ENCODE measurements around the gene KLHL35.

KLHL35 gene

GRCh38 chr11:75468534-75469340 is 35.7 kb upstream of the KLHL35 start:
- DNase-seq = no peak

- no peak for DNase-seq
Measured at GRCh38 chr11:75467881-75468280, 34.9 kb upstream of the KLHL35 start.

DNA sequence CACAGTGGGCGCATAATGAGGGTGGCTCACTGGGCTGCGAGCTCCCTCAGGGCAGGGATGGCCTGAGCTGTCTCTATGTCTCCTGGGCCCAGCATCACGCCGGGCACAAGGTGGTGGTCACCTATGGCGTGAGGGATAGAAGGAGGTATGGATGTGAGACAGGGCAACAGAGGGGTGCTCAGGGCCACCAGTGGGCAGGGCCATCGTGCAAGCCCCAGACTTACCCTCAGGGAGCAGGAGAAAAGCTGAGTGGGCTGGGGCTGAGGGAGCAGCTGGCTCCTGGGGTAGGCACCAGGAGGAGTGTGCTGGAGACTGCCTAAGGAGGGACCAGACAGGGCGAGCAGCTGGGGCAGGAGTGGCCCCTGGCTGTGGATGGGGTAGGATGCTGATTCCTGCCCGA is 34.3 kb upstream of the KLHL35 start:
- DNase-seq = no peak

DNA sequence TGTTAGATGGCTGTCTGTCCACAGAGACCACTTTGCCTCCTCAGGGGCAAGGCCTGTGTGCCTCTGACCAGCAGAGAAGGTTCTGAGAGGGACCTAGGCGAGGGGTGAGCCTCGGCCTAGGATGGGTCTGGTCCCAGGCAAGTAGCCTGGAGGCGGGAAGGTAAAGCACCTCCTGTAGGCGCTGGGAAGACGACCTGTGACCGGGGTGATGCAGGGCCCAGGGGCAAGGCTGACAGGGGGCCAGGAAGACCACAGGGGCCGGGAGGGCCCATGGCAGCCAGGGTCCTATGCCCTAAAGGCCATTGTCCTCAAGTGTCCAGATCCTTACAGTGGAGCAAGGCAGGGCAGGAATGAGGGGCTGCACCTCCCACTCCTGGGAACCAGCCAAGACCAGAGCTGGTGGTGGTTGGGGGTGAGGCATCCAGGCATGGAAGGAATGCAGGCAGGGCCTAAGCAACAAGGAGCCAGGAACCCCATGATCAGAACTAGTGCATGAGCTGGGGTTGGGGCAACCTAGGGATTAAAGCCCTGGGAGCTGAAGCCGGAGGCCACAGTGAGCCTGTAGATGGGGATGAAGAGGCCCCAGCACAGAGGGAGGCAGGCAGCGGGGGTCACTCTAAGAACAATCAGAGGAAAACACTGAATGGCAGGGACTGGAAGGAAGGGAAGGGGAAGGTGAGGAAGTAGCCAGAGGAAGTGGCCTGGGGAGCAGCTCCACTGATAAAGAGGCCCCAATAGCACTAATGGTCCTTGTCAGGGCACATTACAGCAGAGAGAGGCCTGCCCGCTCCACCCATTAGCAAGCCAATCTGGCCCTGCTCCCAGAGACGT is 32.9 kb upstream of the KLHL35 start:
- no peak for DNase-seq

- no peak for DNase-seq
Measured at GRCh38 chr11:75463106-75463774, 30.2 kb upstream of the KLHL35 start.

GRCh38 chr11:75462117-75462653 is 29.2 kb upstream of the KLHL35 start:
- DNase-seq = no peak

- DNase-seq = no peak
Measured at GRCh38 chr11:75461151-75461550, 28.1 kb upstream of the KLHL35 start.

GRCh38 chr11:75456596-75457183 is 23.7 kb upstream of the KLHL35 start:
- DNase-seq = no peak

DNA sequence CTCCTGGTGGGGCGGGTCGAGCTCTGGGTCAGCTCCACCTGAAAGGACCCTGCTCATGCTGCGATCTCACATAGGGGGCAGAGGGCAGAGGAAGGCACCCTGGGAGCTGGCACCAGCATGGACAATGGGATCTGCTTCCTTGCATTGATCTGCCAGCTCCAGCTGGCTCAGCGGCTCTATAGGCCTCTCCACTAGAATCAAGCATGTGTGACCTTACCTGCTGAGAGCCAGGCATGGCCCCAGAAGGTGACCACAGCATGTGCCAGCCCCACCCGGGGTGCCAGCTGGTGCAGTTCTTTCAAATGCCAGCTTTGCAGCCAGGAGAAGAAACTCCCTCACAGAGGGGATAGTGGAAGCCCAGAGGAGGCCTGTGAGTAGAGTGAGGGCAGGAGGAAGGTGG is 22.0 kb upstream of the KLHL35 start:
- DNase-seq = no peak

DNA sequence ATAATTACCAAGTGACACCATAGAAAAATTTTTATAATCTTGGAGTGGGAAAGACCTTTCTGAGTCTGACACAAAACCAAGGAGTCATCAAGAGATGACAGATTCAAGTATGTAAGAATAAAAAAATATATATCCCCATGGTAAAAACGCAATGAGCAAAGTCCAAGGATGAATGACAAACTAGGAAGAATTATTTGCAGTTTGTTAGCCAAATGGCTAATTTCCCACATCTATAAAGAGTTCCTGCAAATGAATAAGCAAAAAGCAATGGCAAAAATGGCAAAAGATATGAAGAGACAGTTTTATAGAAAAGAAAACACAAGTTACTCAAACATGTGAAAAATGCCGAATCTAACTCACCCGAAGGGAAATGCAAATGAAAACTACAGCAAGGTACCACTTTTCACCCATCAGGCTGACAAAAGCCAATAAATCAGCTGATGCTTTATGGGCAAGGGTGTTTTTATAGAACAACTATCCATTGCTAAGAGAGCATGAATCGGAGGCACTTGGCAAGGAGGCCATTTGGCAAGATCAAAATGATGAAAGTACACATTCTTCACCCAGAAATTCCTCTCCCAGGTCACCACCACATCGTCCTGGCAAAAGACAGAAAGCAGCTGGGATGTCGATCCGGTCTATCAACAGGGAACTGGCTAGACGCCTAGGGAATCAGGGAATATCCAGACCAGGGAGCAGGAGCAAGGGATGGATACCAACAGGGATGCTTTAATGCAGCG is 21.1 kb upstream of the KLHL35 start:
- DNase-seq = no peak

- no peak for DNase-seq
Measured at GRCh38 chr11:75450826-75451821, 18.1 kb upstream of the KLHL35 start.

DNA sequence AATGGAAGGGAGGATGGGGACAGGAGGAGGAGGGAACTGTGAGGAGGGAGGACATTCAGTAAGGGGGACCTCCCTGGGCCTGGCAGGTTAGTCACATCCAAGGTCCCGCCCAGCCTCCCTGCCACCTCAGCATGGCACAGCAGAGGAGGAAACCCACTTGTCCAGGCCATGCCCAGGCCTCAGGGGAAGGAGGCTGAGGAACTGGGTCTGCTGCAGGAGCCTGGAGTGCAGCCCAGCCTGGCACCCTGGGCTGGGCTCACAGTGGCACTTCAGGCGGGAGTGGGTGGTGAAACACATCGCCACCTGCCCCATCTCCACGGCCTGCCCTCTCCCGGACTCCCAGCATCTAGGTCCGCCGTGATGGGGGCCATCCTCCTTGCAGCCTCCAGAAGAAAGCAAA is 17.2 kb upstream of the KLHL35 start:
- no peak for DNase-seq

DNA sequence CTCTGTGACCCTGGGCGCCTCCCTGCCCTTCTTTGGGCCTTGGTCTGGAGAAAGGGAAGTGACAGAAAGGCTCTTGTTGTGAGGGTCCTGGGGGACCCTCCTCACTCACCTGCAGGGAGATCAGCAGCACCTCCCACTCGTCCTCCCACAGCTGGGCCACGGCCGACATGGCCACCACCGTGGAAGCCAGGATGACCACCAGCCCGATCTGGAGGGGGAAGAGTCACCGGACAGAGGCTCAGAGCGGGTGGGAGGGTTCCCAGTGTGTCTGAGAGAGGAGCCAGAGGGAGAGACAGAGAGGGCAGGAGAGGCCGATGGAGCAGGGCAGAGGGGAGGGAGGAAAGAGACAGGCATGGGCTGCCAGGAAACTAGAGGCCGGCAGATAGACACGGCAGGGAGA is 16.8 kb upstream of the KLHL35 start:
- no peak for DNase-seq

- DNase-seq = no peak
Measured at GRCh38 chr11:75449271-75449670, 16.3 kb upstream of the KLHL35 start.

DNA sequence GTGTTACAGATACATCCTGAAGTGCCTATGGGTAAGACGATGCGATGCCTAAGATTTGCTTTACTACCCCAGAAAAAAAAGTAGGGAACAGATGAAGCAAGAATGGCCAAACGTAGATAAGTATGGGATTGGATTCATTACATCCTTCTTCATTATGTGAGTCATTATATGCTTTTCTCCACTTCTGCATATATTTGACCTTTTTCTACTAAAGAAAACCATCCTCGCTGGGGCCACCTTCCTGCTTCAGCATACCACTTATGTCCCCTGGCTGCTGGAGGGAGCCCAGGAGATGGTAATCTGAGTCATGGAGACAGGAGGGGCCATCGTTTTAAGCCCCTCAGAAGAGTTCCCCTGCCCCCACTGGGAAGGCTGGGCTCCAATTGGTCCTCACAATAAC is 14.4 kb upstream of the KLHL35 start:
- no peak for DNase-seq

DNA sequence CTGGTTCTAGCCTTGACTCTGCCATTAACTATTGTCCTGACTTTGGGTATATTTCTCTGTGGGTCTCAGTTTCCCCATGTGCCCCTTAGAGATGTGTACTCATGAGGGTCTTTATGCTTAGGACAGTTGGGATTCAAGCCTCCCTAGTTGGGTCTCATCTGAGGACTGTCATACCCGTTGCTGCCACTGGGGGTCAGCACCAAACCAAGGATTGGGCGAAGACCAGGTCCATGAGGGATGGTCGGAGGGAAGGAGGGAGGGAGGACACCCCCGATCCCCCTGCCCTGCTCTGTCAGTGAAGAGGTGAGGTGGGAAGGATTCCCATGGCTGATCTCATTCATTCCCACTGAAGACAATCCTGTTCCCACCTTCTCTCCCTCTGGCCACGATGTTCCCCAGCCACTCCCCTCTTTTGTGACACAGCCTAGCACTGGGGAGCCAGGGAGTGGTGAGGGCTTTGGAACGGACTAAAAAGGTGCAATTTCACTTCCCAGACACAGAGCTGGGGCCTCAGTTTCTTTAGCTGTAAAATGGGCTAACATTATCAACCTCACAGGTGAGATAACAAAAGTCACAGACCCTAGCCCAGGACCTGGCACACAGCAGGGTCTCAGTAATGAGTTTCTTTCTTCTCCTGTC is 12.4 kb upstream of the KLHL35 start:
- DNase-seq = peak; percentile 36

- DNase-seq = no peak
Measured at GRCh38 chr11:75443043-75443442, 10.0 kb upstream of the KLHL35 start.

DNA sequence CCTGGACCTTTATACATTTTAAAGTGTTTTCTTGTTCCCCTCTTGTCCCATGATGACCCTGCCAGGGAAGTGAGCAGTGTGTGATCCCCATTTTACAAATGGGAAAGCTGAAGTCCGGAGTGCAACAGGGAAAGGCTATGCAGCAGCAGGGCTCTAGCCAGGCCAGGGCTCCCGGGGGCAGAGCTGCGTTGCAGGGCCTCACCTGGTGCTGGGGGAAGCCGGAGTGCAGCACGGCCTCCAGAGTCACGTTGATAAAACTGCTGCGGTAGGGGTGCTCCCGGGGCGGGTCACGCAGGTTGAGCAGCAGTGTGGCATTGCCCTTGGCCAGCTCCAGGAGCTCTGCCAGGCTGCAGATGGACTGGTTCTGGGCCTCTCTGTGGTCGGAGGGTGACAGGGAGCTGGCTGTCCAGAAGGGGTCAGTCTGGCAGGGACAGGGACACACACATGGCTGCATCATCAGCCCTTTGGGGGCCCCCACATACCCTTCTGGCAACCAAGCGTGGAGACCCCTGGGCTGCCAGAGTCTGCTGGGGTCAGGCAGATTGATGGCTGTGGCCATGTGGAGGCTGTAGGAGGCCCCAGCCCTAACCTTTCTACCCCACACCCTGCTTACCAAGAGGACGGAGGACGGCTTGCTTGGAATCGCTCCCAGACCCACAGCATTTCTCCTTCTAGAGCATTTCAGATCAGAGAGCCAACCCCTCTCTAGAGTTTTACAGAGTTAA is 9.3 kb upstream of the KLHL35 start:
- no peak for DNase-seq

DNA sequence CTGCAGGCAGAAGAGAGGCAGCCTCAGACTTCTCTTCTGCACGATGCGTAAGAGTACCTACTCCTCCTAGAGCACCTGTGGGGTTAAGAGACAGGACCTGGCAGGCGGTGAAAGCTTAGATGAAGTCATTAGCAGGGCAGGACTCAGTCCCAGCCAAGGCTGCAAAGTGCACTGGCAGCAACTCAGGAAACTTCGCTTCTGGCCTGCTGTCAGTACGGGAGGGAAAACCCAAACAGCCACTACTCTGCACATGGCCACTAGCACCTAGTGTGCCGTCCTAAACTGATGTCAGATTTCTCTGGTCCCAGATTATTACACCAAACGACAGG is 8.8 kb upstream of the KLHL35 start:
- no peak for DNase-seq
